ENCODE measurements around the gene CMC4.

DNA sequence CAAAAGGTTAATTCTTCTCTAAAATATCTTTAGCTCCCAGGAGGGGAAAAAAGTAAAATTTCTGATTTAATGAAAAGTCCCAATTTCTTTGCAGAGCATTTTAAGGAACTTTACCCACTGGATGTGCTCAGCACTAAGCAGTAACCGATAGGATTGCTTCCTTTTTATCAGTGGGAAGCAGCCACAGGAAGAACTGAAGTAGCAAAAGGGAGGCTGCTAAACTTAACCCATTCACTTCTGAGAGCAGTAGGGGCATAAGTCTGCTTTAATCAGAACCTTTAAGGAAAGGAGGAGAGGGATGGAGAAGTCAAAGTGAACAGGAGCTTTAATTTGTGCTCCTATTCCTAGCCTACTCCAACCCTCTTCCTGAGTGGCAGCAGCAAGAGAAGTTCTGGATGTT is 48.4 kb downstream of the CMC4 start, which contains the start of gene F8:
- TF ChIP-seq, protein P1, sequence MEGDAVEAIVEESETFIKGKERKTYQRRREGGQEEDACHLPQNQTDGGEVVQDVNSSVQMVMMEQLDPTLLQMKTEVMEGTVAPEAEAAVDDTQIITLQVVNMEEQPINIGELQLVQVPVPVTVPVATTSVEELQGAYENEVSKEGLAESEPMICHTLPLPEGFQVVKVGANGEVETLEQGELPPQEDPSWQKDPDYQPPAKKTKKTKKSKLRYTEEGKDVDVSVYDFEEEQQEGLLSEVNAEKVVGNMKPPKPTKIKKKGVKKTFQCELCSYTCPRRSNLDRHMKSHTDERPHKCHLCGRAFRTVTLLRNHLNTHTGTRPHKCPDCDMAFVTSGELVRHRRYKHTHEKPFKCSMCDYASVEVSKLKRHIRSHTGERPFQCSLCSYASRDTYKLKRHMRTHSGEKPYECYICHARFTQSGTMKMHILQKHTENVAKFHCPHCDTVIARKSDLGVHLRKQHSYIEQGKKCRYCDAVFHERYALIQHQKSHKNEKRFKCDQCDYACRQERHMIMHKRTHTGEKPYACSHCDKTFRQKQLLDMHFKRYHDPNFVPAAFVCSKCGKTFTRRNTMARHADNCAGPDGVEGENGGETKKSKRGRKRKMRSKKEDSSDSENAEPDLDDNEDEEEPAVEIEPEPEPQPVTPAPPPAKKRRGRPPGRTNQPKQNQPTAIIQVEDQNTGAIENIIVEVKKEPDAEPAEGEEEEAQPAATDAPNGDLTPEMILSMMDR (IDR thresholded peaks at IDR 0.05): no peak
- no peak for TF ChIP-seq POLR2AphosphoS5 (IDR thresholded peaks at IDR 0.05; ENCODE audit: low read depth, low read length)

All from Panc1 (cell line).